ENCODE measurements around the gene NBDY. TPM values are rescaled to one million over a fixed set of nuclear protein-coding genes. Genes with fewer than 3 reads are reported as not detected.
"Not testable (repeated sequence)": the region's sequence is repeated elsewhere in the genome, so short reads cannot be mapped to it uniquely, and the experiment has no call there.

The NBDY gene
- polyA plus RNA-seq, 1 donor: 37.1 TPM

DNA sequence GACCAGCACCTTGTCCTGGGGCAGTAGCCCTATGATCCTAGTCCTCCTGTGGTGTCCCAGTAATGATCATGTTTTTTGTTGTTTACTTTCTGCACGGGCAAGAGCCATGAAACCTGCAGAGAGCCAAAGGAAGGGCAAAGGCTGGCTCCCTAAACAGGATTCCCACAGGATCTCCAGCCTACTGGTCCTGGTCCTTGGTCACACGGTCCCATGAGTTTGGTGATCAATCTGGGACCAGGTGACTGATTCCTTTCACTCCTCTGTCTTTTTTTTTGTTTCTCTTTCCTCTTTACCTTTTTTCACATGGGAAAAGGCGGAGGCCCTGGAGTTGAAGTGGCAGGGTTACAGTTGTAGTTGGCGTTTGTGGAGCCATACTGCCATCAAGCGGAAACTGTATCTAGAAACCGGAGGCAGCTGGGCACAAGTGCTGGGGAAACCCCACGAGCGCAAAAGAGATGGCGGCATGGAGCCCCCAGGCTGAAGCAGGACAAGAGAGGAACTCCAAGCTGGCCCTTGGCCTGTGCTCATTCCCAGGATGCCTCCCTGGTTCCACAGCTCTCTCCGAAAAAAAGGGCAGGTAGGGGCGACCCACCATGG, 34.6 kb downstream of the NBDY start:
- DNase-seq: peak in 1 of 2 donors; percentile 88
- Histone ChIP-seq H3K27ac (ENCODE audit: low read length) (no peak overlapping the region), H3K9me3 (ENCODE audit: control insufficient read depth, low read depth, low read length) (peaks cover 5% of the 10 kb centered on the region), H3K4me1 (ENCODE audit: control insufficient read depth, insufficient read depth, low read length) (no peaks in the 10 kb centered on the region), H3K4me3 (ENCODE audit: low read length) (no peak overlapping the region), H3K27me3 (ENCODE audit: control insufficient read depth, insufficient read depth, low read length) (no peaks in the 10 kb centered on the region), H3K36me3 (ENCODE audit: control insufficient read depth, insufficient read depth, low read length) (peaks cover 3% of the 10 kb centered on the region)
- no CpG with 5 or more reads among the region's 11 CpGs for WGBS (ENCODE audit: insufficient coverage, low lambda C conversion rate)

DNA sequence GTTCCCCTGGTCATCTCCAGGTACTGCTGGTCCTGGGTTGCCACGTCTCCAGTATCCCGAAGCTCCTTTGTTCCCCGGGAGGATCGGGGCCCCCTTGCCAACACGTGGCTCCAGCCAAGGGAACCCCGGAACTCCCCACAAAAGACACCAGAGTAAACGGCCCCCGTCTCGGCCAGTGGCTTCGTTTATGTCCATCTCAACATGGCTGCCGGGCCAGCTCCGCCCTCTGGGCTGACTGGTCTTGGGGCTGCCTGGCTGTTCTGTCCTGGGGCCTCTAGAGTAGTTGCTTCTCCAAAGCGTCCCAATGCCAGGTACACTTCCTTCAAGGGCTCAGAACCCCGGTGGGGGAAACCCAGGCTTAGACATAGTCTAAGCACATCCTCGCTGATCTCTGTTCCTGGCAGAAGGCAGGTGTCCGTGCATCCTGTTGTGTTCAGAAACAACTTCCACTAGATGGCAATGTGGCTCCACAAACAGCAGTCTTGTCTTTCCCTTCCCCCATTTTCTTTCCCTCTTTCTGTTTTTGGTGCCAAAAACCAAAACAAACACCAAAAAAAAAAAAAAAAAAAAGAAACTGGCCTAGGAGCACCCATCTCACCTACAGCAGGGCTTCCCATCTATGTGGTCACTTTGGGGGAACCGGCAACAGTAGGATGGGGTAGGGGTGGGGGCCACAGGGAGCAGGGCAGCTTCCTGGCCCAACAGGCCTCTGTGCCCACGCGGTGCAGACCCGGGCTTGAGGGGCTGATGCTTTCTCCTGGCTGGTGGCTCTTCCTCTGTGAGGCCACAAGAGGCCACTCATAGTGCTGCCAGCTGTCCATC, 35.3 kb downstream of the NBDY start:
- no peaks in the 10 kb centered on the region for H3K4me1 ChIP-seq (ENCODE audit: control insufficient read depth, insufficient read depth, low read length)
- DNase-seq: peak; percentile 11 to 71
- no CpG with 5 or more reads among the region's 20 CpGs for WGBS (ENCODE audit: insufficient coverage, low lambda C conversion rate)
- peaks cover 5% of the 10 kb centered on the region for H3K9me3 ChIP-seq (ENCODE audit: control insufficient read depth, low read depth, low read length)
- H3K27ac ChIP-seq (ENCODE audit: low read length): no peak overlapping the region
- no peaks in the 10 kb centered on the region for H3K27me3 ChIP-seq (ENCODE audit: control insufficient read depth, insufficient read depth, low read length)
- H3K4me3 ChIP-seq (ENCODE audit: low read length): no peak overlapping the region
- peaks cover 3% of the 10 kb centered on the region for H3K36me3 ChIP-seq (ENCODE audit: control insufficient read depth, insufficient read depth, low read length)

DNA sequence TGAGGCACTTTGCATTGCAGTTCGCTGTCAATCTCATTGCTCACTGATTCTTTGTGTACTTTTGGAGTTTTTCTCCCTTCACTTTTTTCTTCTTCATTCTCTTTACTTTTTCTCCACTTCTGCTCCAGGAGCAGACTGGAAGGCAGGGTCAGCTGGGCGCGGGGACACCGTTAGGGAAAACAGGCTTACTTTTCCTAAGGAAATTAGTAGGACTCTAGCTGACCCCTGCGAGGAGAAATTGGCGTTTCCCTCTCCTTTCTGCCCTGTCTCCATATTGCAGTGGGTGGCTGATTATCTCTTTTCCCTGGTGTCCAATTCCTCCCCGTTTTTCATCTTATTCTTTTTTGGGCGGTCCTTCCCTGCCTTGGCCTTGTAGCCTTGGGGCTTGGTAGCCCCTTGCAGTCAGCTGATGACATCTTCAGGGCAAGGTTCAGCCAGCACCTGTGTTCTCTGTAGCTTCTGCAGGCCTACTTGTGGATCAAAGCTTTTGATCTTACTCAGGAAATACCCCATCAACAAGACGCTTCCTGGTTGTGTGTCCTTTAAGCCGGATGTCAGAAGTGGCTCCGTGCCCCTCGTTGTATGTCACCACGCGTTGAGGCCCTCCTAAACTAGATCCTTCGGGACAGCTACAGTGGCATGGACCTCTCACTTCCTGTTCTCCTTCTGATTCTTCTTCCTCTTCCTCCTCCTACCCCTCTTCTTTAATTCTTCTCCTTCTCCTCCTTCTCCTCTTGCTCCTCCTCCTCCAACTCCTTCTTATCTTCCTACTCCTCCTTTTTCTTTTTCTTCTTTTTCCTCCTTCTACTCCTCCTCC, 36.1 kb downstream of the NBDY start:
- no peaks in the 10 kb centered on the region for H3K27me3 ChIP-seq (ENCODE audit: control insufficient read depth, insufficient read depth, low read length)
- DNase-seq: no peak
- peaks cover 5% of the 10 kb centered on the region for H3K9me3 ChIP-seq (ENCODE audit: control insufficient read depth, low read depth, low read length)
- H3K36me3 ChIP-seq (ENCODE audit: control insufficient read depth, insufficient read depth, low read length): peaks cover 3% of the 10 kb centered on the region
- H3K4me1 ChIP-seq (ENCODE audit: control insufficient read depth, insufficient read depth, low read length): no peaks in the 10 kb centered on the region
- no peak overlapping the region for H3K27ac ChIP-seq (ENCODE audit: low read length)
- H3K4me3 ChIP-seq (ENCODE audit: low read length): no peak overlapping the region
- no CpG with 5 or more reads among the region's 15 CpGs for whole genome bisulfite sequencing (ENCODE audit: insufficient coverage, low lambda C conversion rate)

DNA sequence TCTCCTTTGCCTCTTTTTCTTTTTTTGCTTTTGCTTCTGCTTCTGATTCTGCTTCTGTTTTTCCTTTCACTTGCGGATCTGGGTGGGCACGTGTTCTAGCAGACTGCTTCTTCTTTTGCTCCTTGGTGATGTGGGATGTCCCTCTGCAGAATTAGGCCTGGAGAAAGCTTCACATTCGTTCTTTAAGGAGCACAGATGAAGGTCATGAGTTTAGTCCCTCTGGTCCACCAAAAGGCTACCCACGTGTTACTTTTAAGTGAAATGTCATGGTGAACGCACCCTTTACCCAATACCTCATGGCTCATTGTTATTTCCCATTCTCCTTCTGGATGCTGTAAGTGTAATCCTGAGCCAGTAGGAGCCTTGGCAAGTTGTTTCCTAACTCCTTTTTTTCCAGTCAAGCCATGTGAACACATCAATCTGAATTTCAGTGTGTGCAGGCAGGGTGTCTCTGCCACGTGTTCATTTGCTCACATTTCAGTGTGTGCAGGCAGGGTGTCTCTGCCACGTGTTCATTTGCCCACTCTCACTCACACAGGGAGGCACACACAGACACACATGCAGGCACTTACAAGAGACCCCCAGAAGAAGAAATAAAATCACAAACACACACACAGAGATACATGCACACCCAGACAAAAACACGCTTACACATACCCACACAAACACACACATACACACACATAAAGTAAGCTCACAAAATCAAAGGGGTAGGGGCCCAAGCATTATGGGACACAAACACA, 36.9 kb downstream of the NBDY start:
- Histone ChIP-seq H3K9me3 (ENCODE audit: control insufficient read depth, low read depth, low read length) (peaks cover 5% of the 10 kb centered on the region), H3K4me3 (ENCODE audit: low read length) (no peak overlapping the region), H3K27ac (ENCODE audit: low read length) (no peak overlapping the region), H3K27me3 (ENCODE audit: control insufficient read depth, insufficient read depth, low read length) (no peaks in the 10 kb centered on the region), H3K4me1 (ENCODE audit: control insufficient read depth, insufficient read depth, low read length) (no peaks in the 10 kb centered on the region), H3K36me3 (ENCODE audit: control insufficient read depth, insufficient read depth, low read length) (peaks cover 3% of the 10 kb centered on the region)
- no CpG with 5 or more reads among the region's 8 CpGs for WGBS (ENCODE audit: insufficient coverage, low lambda C conversion rate)
- no peak for DNase-seq

DNA sequence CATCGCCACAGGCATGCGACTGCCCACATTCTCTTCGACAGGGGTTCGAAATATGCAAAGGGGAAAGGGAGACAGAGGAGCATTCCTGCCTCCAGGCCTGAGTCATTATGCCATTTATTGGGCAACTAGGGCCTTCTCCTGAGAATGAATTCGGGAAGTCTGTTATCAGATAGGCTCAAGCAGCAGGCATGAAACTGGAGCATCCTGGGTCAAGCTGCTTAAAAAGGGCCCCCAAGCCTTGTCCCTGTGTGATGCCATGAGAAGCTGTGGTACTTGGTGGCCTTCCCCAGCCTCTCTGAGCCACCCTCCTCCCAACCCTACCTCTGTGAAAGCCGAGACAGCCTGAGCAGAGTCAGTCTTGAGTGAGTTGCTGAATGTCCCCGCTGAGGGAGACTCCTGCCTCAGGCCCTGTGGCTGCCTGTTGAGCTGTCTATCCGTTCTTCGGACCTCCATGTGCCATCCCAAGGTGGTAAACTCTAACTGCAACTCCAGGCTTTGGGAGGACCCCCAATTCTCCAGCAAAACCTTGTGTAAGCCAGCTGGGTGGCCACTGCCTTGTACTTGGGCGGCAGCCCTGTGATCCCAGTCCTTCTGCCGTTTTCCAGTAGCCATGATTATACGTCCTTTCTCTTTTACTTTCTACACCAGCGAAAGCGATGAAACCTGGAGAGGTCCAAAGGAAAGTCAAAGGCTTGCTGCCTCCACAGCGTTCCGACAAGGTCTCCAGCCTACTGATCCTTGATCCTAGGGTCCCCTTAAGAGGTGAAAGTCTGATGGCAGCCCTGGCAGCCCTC, 37.7 kb downstream of the NBDY start:
- no CpG with 5 or more reads among the region's 16 CpGs for WGBS (ENCODE audit: insufficient coverage, low lambda C conversion rate)
- Histone ChIP-seq H3K9me3 (ENCODE audit: control insufficient read depth, low read depth, low read length) (peaks cover 5% of the 10 kb centered on the region), H3K27me3 (ENCODE audit: control insufficient read depth, insufficient read depth, low read length) (no peaks in the 10 kb centered on the region), H3K27ac (ENCODE audit: low read length) (no peak overlapping the region), H3K4me1 (ENCODE audit: control insufficient read depth, insufficient read depth, low read length) (no peaks in the 10 kb centered on the region), H3K36me3 (ENCODE audit: control insufficient read depth, insufficient read depth, low read length) (peaks cover 3% of the 10 kb centered on the region), H3K4me3 (ENCODE audit: low read length) (no peak overlapping the region)
- DNase-seq: no peak

DNA sequence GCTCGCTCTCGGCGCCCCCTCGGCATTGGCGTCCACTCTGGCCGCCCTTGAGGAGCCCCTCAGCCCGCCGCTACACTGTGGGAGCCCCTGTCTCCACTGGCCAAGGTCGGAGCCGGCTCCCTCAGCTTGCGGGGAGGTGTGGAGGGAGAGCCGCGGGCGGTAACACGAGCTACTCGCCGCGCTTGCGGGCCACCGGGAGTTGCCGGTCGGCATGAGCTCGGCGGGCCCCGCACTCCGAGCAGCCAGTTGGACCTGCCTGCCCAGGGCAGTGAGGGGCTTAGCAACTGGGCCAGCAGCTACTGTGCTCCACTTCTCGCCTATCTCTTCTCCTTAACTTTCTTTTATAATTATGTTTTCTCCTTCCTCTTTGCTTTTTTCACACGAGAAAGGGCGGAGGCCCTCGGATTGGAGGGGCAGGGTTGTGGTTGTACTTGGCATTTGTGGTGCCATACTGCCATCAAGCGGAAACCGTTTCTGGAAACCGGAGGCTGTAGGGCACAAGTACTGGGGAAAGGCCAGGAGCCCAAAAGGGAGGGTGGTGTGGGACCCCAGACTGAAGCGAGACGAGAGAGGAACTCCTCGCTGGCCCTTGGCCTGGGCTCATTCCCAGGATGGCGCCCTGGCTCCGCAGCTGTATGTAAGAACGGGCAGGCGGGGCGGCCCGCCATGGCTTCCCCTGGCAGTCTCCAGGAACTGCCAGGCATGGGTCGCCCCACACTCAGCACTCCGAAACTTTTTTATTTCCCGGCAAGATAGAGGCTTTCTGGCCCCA, 38.5 kb downstream of the NBDY start:
- not testable (repeated sequence) for H3K27me3 ChIP-seq (ENCODE audit: control insufficient read depth, insufficient read depth, low read length); H3K4me3 ChIP-seq (ENCODE audit: low read length); H3K36me3 ChIP-seq (ENCODE audit: control insufficient read depth, insufficient read depth, low read length); H3K4me1 ChIP-seq (ENCODE audit: control insufficient read depth, insufficient read depth, low read length); H3K9me3 ChIP-seq (ENCODE audit: control insufficient read depth, low read depth, low read length); DNase-seq; H3K27ac ChIP-seq (ENCODE audit: low read length)
- WGBS (ENCODE audit: insufficient coverage, low lambda C conversion rate): no CpG with 5 or more reads among the region's 45 CpGs

DNA sequence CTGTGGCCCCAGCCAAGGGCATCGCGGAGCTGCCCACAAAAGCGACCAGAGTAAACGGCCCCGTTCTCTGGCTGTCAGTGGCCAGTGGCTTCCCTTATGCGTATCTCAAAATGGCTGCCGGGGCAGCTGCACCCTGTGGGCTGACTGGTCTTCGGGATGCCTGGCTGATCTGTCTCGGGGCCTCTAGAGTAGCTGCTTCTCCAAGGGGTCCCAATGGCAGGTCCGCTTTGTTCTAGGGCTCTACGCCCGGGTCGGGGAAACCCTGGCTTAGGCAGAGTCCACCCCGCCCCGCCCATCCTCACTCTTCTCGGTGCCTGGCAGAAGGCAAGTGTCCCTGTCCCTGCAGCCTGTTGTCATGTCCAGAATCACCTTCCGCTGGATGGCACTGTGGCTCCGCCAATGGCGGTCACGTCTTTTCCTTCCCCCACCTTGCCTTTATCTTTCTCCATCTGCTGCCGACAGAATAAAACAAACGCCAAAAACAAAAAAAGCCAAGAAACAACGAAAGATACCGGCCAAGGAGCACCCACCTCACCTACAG, 39.1 kb downstream of the NBDY start:
- not testable (repeated sequence) for H3K9me3 ChIP-seq (ENCODE audit: control insufficient read depth, low read depth, low read length); H3K36me3 ChIP-seq (ENCODE audit: control insufficient read depth, insufficient read depth, low read length)
- no CpG with 5 or more reads among the region's 24 CpGs for WGBS (ENCODE audit: insufficient coverage, low lambda C conversion rate)

DNA sequence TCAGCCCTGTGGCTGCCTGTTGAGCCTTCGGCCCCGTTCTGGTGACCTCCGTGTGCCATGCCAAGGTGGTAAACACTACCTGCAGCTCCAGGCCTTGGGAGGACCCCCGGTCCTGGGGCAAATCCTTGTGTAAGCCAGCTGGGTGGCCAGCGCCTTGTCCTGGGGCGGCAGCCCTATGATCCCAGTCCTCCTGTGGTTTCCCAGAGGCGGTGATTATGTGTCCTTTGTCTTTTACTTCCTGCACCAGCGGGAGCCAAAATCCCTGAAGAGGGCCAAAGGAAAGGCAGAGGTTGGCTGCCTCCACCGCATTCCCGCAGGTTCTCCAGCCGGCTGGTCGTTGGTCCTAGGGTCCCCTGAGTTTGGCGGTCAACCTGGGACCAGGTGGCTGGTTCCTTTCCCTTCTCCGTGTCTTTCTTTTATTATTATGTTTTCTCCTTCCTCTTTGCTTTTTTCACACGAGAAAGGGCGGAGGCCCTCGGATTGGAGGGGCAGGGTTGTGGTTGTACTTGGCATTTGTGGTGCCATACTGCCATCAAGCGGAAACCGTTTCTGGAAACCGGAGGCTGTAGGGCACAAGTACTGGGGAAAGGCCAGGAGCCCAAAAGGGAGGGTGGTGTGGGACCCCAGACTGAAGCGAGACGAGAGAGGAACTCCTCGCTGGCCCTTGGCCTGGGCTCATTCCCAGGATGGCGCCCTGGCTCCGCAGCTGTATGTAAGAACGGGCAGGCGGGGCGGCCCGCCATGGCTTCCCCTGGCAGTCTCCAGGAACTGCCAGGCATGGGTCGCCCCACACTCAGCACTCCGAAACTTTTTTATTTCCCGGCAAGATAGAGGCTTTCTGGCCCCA, 43.9 kb downstream of the NBDY start:
- not testable (repeated sequence) for H3K9me3 ChIP-seq (ENCODE audit: control insufficient read depth, low read depth, low read length); H3K4me3 ChIP-seq (ENCODE audit: low read length); H3K36me3 ChIP-seq (ENCODE audit: control insufficient read depth, insufficient read depth, low read length); DNase-seq; H3K4me1 ChIP-seq (ENCODE audit: control insufficient read depth, insufficient read depth, low read length); H3K27ac ChIP-seq (ENCODE audit: low read length); H3K27me3 ChIP-seq (ENCODE audit: control insufficient read depth, insufficient read depth, low read length)
- WGBS (ENCODE audit: insufficient coverage, low lambda C conversion rate): no CpG with 5 or more reads among the region's 32 CpGs

More for the DNA sequence above, 39.1 kb downstream of the NBDY start:
- not testable (repeated sequence) for H3K4me3 ChIP-seq (ENCODE audit: low read length); DNase-seq; H3K4me1 ChIP-seq (ENCODE audit: control insufficient read depth, insufficient read depth, low read length); H3K27me3 ChIP-seq (ENCODE audit: control insufficient read depth, insufficient read depth, low read length); H3K27ac ChIP-seq (ENCODE audit: low read length)
